Skin of body (tissue), 2 donors: ENCODE measurements around the gene UBE2O. TPM values are rescaled to one million over a fixed set of nuclear protein-coding genes. Genes with fewer than 3 reads are reported as not detected.

Experiments used
- DNase-seq: peaks from one replicate; lab custom pipeline; 2025; lab: John Stamatoyannopoulos, UW
- total RNA-seq: library from RNA; depleted of rRNA; stranded (reverse); fragments of >200 nt; gene quantifications from one replicate; pipeline ENCODE4 v1.2.3, GENCODE V29; 2014

Gene UBE2O
- total RNA-seq, 1 donor from 2014 or later: 20.2 TPM

DNA sequence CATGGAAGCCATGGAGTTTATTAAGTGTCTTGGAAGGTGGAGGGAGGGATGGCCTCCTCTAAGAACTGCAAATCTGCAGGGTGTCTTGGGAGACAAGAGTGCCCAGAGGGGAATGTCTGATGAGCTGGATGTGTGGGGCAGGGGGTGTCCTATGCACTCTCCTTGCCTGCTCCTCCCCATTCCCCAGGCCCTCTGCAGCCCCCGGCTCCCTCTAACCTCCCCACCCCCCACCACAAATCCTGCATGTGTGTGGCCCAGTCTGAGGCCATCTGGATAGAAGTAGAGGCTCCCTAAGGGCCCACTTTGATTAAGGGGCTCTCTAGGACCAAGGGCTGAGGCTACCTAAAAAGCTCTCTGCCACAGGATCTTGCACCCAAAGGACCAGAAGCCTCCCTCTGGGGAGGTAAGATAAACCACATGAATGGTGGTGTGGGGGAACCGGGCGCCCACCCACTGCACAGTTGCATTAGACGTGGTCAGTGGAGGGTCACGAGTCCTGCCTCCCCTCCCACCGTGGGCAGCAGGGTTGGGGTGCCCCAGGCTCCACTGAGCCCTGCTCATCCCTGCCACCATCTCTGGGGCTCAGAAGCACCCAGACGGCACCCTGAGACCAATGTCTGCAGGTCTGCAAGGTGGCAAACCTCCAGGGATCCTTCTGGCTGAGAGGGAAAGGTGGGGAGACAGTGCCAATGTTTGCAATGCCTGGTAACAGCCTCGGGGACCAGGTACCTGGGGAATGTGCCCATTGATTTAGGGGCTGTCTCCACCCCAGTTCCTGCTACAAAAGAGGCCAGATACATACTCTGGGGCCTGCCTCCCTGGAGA is 15.1 kb upstream of the UBE2O start:
- DNase-seq: no peak

DNA sequence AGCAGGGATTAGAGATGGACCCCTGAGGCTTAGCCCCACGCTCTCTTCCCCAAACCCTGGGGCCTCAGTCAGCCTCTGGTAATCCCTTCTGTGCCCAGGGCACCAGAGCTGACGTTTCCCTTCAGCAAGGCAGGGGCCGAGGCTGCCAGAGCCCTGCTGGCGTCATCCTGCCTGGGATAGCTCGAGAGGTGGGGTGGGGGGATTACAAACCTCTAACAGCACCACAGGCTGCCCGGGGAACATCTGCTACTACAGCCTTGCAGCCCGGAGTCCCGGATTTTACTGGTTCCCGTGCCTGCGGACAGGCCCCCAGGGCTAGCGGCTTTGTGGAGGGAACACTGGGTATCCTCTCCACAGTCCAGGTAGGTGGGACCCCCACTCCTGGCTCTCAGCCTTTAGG is 14.4 kb upstream of the UBE2O start, which contains the start of gene AANAT:
Gene AANAT (plus strand): TSS at position 238 of the 400 bp plus-strand sequence. CDS start 1,144 bp downstream, outside the sequence.
- DNase-seq: no peak

GRCh38 chr17:76466775-76467130 is 13.8 kb upstream of the UBE2O start:
- DNase-seq: no peak

DNA sequence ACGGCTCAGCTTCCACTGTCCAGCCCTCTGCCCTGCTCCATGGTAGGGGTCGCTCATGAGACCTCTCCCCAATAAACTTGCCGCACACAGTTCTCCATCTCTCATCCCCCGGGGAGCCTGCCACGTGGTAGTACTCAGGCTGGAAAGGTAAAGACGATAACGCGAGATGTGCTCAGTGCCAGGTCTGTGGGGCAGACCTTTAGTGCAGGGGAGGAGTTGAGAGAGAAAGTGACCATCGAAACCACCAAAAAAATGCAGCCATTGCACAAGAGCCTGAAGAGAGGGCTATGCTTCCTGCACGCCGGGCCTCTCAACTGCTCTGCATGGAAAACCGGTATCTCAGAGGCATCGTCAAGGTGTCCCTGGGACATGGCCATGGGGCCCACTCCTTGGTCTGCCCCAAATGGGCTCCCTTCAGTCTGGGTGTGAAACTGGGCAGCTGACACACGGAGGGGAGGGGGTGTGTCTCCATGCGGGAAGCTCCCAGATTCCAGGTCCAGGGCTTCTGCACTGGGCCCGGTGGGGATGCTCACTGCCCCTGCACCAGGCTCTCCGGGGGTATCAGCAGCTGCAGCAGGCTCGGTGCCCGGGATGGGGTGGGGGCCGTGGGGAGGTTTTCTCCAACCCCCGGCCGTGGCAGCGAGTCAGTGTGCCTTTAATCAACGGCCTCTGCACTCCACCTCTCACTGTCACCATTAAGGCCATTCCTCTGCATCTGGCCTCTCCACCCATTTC is 9.8 kb upstream of the UBE2O start:
- DNase-seq: no peak

DNA sequence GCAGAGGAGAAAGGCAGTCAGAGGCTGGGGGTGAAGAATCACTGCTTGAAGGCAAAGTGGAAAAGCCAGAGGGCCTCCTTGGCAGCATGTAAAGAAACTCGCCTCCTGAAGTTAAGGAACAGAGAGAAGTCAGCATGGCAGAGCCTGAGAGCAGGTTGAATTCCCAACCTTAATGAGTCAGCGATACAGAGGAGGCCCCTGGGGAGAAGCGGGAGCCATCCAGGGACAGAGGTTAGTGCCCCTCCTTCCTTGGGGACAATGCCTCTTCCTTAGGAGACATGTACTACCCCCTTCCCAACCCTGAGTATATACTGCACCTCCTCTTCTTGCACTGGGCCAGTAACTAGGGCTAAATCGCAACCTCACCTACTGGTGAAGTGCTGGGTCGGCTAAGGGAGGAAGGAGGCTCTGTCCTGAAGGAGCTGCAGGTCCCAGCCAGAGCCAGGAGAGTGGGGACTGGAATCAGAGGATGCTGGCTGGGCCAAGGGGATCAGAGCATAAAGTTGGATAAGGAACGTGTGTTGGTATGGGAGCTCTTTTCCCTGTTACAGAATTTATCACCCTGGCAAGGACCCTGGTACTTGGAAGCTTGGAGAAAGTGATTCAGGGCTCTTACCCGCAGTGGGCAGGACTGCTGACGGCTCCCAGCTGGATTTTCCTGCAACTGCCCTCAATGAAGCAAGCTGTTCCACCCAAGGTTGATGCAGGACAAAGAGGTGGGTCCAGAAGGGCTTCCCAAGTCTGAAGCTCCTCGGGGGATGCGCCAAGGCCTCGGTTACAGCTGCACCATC is 9.0 kb upstream of the UBE2O start:
- DNase-seq: no peak

DNA sequence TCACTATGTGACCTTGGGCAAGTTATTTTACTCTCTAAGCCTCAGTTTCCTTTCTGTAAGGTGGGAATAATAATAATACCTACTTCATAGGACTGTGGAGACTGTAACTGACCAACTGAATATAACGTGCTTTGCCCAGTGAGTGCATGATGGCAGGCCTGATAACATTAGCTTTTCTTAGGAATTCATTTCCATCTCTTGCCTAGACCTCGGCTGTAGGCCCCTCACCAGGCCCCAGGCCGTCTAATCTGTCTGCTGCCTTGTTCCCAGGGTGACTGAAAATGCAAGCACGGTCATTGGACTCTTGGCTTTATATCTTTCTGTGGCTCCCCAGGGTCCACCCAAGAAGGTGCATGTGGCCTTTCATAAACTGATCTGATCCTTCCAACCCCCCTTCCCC is 6.7 kb upstream of the UBE2O start:
- DNase-seq: no peak

- DNase-seq: no peak
These were observed 5.9 kb upstream of the UBE2O start for GRCh38 chr17:76458580-76459490.

DNA sequence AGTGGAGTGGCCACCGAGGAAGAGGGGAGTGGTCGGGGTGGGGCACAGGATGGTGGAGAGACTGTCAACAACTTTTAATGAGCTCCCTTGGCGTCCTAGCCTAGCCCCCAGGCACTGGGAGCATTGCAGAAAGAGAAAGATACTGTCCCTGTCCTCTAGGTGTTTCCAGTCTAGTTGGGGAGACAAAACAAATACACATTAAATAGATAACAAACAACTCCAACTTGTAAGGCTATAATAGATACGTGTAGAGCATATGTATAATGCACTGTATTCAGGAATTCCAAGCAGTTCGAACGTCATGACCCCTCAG is 435 bp upstream of the UBE2O start:
- DNase-seq: no peak

DNA sequence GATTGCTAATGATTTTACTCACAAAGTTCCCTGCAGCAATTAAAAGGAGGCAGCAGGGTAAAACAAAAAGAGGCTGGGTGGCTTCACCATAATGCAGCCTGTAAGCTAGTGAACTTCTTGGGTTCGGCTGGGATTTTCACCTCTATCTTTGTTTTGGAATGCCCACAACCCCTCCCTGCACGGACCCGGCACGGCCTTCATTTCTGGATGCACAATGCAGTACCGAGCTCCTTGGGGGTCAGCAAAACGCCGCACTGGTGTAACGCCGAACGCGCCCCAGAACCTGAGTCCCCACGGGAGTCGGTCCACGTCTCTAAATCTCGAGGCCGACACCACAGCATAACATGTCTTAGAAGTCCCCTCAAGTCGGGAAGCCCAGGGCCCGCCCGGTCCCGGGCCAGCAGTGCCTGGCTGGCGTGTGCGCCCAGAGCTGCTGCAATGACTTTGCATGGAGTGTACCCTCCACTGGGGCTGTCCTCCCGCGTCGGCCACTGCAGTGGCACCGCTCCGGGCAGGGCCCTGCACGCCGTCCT is 759 bp downstream of the UBE2O start:
- DNase-seq: no peak

DNA sequence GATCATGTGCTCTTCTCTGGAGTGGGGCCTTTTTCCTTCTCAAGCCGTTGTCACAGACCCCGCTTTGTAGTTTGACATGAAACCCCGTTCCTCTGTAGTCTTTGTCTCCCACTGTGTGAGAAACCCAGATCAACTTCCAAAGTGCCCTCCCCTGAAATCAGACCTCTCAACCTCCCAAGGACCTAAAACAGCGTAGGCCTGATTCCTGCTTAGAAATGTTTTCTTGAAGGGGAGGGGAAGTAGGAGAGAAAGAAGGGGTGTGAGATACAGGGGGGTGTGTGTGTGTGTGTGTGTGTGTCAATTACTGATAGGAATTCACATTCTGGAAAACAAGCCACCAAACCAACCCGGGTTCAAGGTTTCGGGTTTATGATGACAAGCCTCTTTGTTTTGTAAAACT is 1.4 kb downstream of the UBE2O start:
- DNase-seq: no peak

DNA sequence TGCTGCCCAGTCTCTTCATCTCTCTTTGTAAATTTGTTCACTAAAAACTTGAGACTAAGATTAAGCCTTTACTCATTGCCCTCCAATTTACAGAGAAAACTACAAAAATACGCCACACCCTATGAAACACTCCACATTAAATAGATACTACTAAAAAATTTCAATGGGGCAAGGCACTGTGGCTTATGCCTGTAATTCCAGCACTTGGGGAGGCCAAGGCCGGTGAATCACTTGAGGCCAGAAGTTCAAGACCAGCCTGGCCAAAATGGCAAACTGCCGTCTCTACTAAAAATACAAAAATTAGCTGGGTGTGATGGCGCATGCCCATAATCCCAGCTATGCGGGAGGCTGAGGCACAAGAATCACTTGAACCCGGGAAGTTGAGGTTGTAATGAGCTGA is 3.8 kb downstream of the UBE2O start:
- no peak for DNase-seq

GRCh38 chr17:76447931-76448652 is 4.9 kb downstream of the UBE2O start:
- DNase-seq: no peak

DNA sequence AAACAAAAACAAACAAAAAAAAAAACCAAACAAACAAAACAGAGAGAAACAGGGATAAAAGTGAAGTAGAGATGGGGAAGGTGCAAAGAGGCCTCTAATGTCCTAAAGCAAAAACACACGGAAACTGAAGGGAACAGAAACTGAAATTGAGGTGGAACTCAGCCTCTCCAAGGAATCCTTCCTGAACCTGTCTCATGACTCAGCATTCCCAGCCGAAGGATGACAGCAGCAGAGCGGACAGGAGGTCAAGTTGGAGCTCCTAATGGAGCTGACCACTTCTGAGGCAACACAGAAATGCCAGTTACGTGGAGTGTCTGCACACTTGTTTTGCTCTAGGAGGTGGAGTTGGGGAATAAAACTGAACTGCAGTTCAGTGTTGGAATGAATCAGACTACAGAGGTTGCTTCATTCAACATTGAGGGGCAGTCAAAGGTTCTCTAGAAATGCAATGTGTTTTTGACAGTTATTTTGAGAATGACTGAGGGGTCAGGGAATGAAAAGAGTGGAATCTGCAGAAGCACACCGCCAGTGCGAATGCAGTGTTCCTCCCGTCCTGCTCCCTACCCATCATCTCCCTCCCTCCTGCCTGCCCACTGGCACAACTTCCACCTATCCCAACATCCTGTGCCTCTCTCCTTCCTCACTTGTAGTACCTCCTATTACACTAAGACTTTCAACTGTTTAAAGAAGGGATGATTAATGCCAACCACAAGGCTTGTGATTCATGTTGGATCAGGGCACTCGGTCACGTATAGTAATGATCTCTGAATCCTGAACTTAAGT is 6.3 kb downstream of the UBE2O start:
- no peak for DNase-seq

- no peak for DNase-seq
These were observed 7.1 kb downstream of the UBE2O start for GRCh38 chr17:76445697-76446448.

GRCh38 chr17:76444518-76445311 is 8.2 kb downstream of the UBE2O start:
- DNase-seq: no peak

GRCh38 chr17:76442341-76443338 is 10.3 kb downstream of the UBE2O start:
- no peak for DNase-seq
